Activated CD4-positive, alpha-beta T cell treated with anti-CD3 and anti-CD28 coated beads, Interleukin-2, Interleukin-6, amounts not matched to agents 100 ng/mL and 50 ng/mL, durations not matched to agents 16 hours and 8 hours (primary cell): ENCODE data around the gene RBM18.
A peak's percentile ranks its signal among the peaks of the same experiment; 100 is the strongest.

Experiments
- DNase-seq: peaks from one replicate; pipeline ENCODE4 v3.0.0-alpha.2; 2020

Gene RBM18

GRCh38 chr9:122221183-122221811 lies 43.3 kb downstream of the RBM18 start:
- no peak for DNase-seq

DNA sequence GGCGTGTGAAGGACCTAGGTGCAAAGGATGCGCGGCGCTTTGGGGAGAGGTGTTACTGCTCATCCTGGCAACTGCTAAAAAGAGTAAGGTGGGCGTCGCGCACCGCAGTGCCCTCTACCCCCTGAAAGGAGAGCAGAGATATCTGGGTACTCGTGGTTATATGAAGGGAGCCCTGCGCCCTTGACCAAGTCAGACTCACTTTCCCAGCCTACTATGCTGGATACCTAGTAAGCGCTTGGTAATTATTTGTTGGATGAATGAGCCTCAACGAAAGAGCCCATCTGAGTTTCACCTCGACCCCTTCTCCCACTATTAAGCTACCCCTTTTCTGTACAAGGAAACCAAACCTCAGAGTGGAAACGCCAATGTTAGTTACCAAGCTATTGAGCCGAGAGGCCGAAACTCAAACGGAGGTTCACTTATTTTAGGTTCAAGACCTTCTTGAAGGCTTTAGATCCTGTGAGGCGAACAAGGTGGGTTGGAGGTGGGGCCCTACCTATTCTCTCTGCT lies 43.9 kb downstream of the RBM18 start:
- no peak for DNase-seq

DNA sequence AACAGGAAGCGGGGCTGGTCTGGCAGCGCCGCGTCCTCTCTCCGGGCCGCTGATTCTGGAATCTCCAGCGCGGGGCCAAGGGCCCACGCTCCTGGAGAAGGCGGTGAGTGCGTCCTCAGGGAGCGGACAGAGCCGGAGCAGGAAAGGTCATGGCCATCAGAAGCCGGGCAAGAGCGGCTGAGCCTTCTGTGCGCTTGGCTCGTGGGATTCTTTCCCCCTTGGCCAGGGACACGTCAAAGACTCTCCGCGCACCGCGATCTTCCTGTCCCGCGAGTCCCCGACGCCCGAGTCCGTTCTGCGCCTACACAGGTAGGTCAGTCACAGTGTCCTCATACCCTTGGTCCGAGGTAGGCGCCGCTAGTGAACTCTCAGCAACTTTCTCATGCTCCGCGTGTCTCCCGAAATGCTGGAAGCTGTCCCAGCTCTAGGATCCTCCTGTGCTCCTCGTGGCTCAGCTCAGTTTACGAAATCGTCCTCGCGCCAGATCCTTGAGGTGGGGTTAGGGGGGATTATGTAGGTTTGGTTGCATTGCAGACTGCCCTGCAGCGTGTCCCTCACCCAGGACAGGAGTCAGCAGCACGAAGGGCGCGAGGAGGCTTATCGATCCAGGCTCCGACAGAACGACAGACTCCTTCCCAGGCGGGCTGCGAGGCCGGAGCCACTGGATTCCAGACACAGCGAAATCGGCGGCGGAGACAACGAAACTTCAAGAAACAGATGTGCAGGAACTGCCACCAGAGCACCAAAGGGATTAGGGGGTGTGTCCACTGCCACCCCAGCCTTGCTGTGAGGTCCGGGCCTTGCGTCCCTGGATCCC lies 44.6 kb downstream of the RBM18 start:
- DNase-seq: no peak

DNA sequence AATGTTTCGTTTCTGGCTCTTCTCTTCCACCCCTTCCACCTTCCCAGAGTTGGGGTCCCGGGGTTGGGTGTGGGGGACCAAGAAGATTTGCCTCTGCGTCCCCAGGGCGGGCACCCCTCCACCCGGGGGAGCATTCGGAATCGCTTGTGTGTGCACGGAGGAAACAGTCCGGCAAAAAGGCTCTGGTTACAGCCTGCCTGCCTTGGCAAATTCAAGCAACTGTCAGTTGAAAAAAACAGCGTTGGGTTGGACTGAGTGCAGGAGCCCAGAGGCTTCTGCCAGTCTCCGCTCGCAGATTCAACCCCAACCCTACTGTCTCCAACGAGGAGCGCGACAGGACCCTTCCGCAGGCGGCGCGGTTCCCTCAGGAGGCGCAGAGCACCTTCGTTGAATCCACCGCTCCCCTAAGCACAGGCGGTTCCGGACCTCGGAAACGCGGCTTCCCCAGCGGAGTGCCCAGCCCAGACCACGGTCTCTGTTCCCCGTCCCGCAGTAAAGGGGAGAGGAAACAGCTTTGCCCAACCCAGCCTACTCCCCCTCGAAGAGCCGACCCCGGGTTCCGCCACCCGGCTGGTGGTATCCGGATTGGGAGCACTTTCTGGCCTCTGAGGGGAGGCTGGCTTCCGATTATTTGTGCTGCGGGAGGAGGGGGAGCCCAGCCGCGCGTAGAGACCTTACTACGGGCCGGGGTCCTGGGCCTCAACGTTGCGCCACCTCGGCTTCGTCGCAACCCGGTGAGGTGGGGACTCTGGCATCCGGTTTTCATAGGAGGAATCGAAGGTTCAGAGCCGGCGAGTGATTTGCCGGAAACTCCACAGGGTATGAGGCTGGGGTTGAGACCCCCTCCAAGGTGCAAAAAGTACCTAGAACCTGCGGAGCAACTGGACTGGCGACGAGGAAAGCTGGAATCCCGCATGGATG lies 45.4 kb downstream of the RBM18 start:
- DNase-seq: peak; percentile 10

DNA sequence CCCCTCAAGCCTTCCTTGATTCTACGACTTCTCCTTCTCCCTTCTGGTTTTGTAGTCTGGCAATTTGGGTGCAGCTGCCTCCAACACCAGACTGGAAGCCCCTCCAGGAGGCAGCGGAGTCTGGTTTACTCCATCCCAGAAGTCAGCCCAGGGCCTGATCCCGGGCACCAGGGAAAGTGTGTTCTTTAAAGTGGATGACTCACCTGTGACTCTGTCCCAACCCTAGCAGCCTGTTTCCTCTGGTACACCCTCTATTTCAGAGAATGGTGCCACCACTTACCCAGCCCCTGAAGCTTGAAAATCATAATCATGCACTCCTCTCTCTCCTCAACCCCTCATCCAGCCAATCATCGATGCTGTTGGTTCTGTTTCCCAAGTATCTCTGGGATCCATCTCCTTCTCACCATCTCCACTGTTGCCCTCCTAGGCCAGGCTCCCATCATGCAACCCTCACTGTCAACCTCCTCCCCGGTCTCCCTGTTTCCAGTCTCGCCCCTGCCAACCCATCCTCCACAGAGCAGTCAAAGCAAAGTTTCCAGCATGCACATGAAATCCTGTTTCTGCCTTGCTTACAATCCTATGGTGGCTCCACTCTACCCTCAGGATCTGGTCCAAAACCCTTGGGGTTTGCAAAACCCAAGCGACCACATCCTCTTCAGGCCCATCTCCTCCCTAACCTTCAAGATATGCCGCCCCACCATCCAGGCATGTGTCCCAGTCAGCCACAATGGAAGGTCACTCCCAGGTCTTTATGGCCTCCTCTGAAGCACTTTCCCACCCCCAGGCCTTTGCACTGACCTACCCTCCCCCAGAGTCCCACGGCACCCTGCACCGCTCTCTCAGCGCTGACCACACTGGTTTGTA lies 46.3 kb downstream of the RBM18 start:
- no peak for DNase-seq

GRCh38 chr9:122217640-122218039 lies 47.0 kb downstream of the RBM18 start:
- no peak for DNase-seq

DNA sequence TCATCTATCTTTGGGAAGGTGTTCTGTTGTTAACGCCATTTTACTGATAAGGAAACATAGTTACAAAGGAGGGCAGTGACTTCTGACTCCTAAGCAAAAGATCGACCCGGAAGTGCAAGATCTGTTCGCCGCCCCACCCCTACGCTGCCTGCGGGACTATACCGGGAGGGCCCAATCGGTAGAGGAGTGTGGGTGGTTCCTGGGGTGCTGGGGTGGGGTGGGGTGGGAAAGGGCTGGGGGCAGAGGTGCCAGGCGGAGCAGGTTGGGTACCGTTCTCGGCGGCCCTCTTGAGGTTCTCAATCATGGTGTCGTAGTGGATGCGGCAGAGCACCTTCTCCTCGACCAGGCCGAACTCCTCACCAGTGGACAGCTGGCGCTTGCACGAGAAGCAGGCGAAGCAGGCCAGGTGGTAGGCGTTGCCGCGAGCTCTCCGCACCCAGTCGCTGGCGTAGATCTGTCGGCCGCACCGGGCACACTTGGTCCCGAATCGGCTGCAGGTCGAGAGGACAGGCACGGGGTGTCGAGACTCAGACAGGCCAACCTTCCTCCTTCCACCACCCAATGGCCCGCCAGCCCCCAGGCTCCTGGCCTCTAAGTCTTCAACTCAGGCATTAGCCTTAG lies 47.7 kb downstream of the RBM18 start:
- DNase-seq: no peak

DNA sequence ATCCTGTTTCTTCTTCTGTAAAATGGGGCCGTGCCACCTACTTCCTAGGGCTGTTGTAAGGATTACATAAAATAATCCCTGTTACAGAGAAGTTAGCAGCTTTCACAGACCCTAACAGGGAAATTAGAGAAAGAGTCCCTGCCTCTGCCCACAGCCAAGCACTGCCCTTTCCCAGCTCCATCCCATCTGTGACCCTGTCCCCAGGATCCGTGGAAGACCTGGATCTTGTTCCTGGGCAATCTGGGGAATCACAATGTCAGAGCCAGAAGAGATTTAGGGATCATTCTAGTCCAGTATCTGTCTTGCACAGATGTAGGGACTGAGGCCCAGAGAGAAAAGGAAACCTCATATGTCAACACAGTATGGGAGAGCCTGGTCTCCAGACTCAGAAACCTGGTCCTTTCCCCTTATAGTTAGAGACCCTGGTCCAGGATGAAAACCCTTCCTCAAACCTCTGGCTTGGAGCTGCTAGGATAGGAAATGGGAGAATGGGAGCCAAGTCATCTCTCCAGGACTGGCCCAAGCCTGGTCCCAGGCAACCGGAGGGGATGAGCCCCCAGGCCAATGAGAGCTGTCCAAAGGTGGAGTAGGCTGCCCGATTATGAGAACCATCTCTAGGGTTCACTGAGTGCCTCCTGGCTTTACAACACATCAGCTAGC lies 48.4 kb downstream of the RBM18 start:
- no peak for DNase-seq

DNA sequence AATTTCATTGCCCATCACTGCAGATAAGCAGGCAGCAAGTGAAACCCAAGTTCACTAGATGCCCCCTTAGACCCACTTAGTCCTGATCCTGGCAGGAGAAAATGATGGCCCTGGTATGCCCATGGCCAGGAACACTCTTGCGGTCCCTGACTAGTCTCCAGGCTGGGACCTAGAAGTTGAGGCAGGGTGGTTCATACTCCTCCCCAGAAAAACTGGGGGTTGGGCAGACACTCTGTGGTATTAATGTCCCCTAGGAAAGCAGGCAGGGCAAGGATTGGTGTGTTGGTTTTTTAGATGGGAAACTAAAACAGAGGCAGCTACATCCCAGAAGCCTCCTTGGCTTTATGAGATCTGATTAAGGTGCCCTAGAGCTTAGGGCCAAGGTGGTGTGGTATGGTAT lies 49.0 kb downstream of the RBM18 start:
- DNase-seq: no peak

GRCh38 chr9:122214507-122214906 lies 50.1 kb downstream of the RBM18 start:
- DNase-seq: no peak

- DNase-seq: peak; percentile 67
These were observed 50.8 kb downstream of the RBM18 start for GRCh38 chr9:122213589-122214413.

DNA sequence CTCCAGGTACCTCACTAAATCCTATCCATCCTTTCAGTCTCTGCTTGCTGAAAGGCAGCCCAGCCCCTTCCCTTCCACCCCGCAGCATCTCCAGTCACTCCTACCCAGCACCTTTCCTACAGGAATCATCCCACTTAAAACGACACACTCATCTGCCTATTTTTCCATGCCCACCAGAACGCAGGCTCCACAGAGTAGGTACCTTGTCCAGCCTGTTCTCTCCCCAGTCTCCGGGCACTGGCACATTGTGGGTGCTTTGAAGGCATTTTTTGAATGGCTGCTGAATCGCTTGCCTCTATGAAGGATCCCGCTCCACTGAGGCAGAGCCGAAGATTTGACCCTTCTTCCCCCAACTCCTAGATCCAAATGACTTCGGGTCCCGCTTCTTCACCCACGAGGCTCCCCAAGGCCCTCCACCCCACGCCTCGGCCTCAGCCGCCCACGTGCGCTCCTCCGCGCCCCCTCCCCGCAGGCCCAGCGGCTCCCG lies 51.5 kb downstream of the RBM18 start:
- DNase-seq: no peak

DNA sequence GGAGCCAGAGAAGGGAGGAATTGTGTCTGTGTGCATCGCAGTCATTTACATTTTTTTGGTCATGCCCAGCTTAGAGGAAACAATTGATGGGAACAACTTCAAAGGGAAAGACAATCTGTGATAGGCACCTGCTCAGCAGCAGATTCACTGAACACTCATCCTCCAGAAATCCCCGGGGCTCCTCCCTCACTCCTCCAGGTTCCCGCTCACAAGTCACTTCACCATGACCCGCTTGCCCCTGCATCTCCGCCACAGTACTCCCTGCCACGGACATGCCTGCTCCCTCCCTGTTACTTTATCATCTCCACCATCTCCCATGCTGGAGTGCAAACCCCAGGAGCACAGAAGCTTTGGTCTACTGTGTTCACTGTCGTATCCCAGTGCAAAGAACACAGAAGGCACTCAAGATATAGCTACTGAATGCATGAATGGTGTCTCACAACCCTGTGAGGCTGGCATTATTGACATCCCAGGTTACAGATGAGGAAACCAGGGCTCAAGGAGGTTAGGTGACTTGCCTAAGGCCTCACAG lies 52.1 kb downstream of the RBM18 start:
- no peak for DNase-seq

DNA sequence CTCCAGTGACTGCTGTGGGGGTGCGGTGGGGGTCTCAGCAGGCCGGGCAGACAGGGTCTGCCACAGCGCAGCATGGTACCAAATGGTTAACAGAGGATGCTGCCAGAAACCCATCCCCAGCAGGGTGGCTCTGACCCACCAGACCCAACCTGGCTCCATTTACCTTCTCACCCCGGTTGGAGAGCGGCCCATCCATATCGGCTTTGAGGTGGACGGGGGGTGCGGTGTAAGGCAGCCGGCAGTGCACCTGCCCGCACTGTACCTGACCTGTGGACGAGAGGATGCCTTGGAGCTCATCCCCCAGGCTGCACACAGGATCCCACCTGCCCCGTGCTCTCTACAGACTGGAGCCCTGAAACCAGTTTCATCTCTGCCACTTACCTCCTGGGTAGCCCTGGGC lies 55.2 kb downstream of the RBM18 start:
- DNase-seq: no peak

DNA sequence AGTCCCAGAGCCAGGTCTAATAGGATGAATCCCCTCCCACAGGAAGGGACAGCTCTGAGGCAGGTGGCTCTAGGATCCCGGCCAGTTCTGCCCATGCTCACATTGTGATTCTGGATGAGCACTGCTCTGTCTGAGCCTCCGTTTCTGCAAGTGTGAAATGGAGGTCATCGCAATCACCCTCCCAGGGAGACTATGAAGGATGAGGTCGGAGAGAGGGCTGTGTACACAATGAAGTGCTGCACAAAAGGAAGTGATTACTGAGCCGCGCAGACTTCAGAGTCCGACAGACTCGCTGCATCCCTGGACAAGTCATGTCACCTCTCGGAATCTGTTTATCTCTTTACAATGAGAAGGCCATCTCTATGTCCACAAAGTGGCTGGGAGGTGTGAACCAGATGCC lies 57.5 kb downstream of the RBM18 start:
- no peak for DNase-seq

- no peak for DNase-seq
These were observed 58.3 kb downstream of the RBM18 start for GRCh38 chr9:122206118-122207046.

DNA sequence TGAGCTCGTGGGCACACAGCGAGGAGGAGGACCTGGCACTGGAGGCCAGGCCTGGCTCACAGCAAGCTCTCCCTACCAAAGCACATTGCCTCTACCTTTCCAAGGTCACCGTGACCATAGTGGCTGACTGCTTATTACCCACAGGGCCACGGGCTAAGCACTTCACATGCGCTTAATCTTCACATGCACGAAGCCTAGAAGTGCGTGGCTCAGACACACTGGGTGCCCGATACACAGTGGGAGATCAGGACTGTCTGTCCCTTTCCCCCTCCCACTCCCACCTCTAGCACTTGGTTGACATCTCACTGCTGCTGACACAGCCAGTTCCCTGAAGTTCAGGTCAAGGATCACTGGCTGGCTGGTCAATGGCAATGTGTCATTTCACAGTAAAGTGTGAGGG lies 59.5 kb downstream of the RBM18 start:
- no peak for DNase-seq

GRCh38 chr9:122204491-122204890 lies 60.1 kb downstream of the RBM18 start:
- DNase-seq: no peak

- DNase-seq: no peak
These were observed 60.6 kb downstream of the RBM18 start for GRCh38 chr9:122204055-122204454.
